ENCODE data around the gene TRPV3. TPM values are rescaled to one million over a fixed set of nuclear protein-coding genes. Genes with fewer than 3 reads are reported as not detected.
A peak's percentile ranks its signal among the peaks of the same experiment; 100 is the strongest.

TRPV3 gene
- total RNA-seq, 2 donors from 2014 or later, result 0.43 to 1.5 TPM

- DNase-seq, result no peak
Measured at GRCh38 chr17:3553419-3554401, 3.9 kb downstream of the TRPV3 start.

GRCh38 chr17:3552916-3553315, 4.7 kb downstream of the TRPV3 start:
- DNase-seq, result no peak

More at GRCh38 chr17:3553419-3554401, 3.9 kb downstream of the TRPV3 start:
- ATAC-seq, result no peak
- intact Hi-C loops (cut with DNase I, micrococcal nuclease), result no loop called here

GRCh38 chr17:3551189-3551588, 6.4 kb downstream of the TRPV3 start:
- intact Hi-C loops (cut with DNase I, micrococcal nuclease), result no loop called here
- peak; percentile 95 for ATAC-seq
- DNase-seq, result peak in 1 of 2 donors; percentile 58

More at GRCh38 chr17:3552916-3553315, 4.7 kb downstream of the TRPV3 start:
- ATAC-seq, result no peak
- intact Hi-C loops (cut with DNase I, micrococcal nuclease), result no loop called here

- intact Hi-C loops (cut with DNase I, micrococcal nuclease), result no loop called here
- ATAC-seq (no peak), DNase-seq (no peak)
Measured at GRCh38 chr17:3549610-3550162, 7.9 kb downstream of the TRPV3 start.

- intact Hi-C loops (cut with DNase I, micrococcal nuclease), result no loop called here
- DNase-seq (no peak), ATAC-seq (no peak)
Measured at GRCh38 chr17:3547628-3548027, 10.0 kb downstream of the TRPV3 start.

GRCh38 chr17:3546997-3547396, 10.6 kb downstream of the TRPV3 start:
- DNase-seq (no peak), ATAC-seq (no peak)
- intact Hi-C loops (cut with DNase I, micrococcal nuclease), result no loop called here

- ATAC-seq, result peak; percentile 53
- intact Hi-C loops (cut with DNase I, micrococcal nuclease), result no loop called here
Measured at GRCh38 chr17:3546521-3546920, 11.1 kb downstream of the TRPV3 start.

GRCh38 chr17:3545151-3545550, 12.5 kb downstream of the TRPV3 start:
- ATAC-seq (no peak), DNase-seq (no peak)
- intact Hi-C loops (cut with DNase I, micrococcal nuclease), result no loop called here

More at GRCh38 chr17:3546521-3546920, 11.1 kb downstream of the TRPV3 start:
- no peak for DNase-seq

- DNase-seq (no peak), ATAC-seq (no peak)
- intact Hi-C loops (cut with DNase I, micrococcal nuclease), result no loop called here
Measured at GRCh38 chr17:3544365-3544764, 13.2 kb downstream of the TRPV3 start.

GRCh38 chr17:3543453-3543852, 14.2 kb downstream of the TRPV3 start:
- no peak for DNase-seq

GRCh38 chr17:3542410-3543088, 15.1 kb downstream of the TRPV3 start:
- no peak for DNase-seq
- ATAC-seq, result no peak
- intact Hi-C loops (cut with DNase I, micrococcal nuclease), result no loop called here

More at GRCh38 chr17:3543453-3543852, 14.2 kb downstream of the TRPV3 start:
- intact Hi-C loops (cut with DNase I, micrococcal nuclease), result no loop called here
- no peak for ATAC-seq

GRCh38 chr17:3539881-3540540, 17.6 kb downstream of the TRPV3 start:
- intact Hi-C loops (cut with DNase I, micrococcal nuclease), result no loop called here
- no peak for ATAC-seq
- no peak for DNase-seq

- DNase-seq, result no peak
- ATAC-seq, result no peak
- intact Hi-C loops (cut with DNase I, micrococcal nuclease), result no loop called here
Measured at GRCh38 chr17:3536716-3537115, 20.9 kb downstream of the TRPV3 start.

- intact Hi-C loops (cut with DNase I, micrococcal nuclease), result no loop called here
- ATAC-seq (peak; percentile 89), DNase-seq (peak; percentile 43 to 59)
Measured at GRCh38 chr17:3535253-3535995, 22.2 kb downstream of the TRPV3 start.

GRCh38 chr17:3534881-3535252, 22.7 kb downstream of the TRPV3 start:
- DNase-seq (peak; percentile 30 to 39), ATAC-seq (peak; percentile 75)
- intact Hi-C loops (cut with DNase I, micrococcal nuclease), result no loop called here

- intact Hi-C loops (cut with DNase I, micrococcal nuclease), result no loop called here
- DNase-seq, result no peak
- ATAC-seq, result no peak
Measured at GRCh38 chr17:3533752-3534151, 23.9 kb downstream of the TRPV3 start.

- no peak for ATAC-seq
- intact Hi-C loops (cut with DNase I, micrococcal nuclease), result no loop called here
- no peak for DNase-seq
Measured at GRCh38 chr17:3532859-3533142, 24.8 kb downstream of the TRPV3 start.

- DNase-seq (no peak), ATAC-seq (no peak)
- intact Hi-C loops (cut with DNase I, micrococcal nuclease), result no loop called here
Measured at GRCh38 chr17:3532106-3532858, 25.3 kb downstream of the TRPV3 start.

Data from left colon (tissue), 2 donors.